NCI-H226 (cell line): ENCODE data around the gene EDDM3A.
"Not testable (repeated sequence)": the region's sequence is repeated elsewhere in the genome, so short reads cannot be mapped to it uniquely, and the experiment has no call there.

Source experiments
- DNase-seq: peaks from one replicate; pipeline ENCODE4 v3.0.0-alpha.2; 2015

Gene EDDM3A

GRCh38 chr14:20733684-20734429 is 11.8 kb upstream of the EDDM3A start:
- DNase-seq, result no peak

- no peak for DNase-seq
Observed at GRCh38 chr14:20734430-20734806, 11.3 kb upstream of the EDDM3A start.

GRCh38 chr14:20738292-20738691 is 7.4 kb upstream of the EDDM3A start:
- not testable (repeated sequence) for DNase-seq

GRCh38 chr14:20742132-20742531 is 3.6 kb upstream of the EDDM3A start:
- no peak for DNase-seq

- DNase-seq, result no peak
Observed at GRCh38 chr14:20743556-20743955, 2.1 kb upstream of the EDDM3A start.

GRCh38 chr14:20746566-20746965 is 879 bp downstream of the EDDM3A start:
- no peak for DNase-seq

- DNase-seq, result no peak
Observed at GRCh38 chr14:20748439-20748838, 2.8 kb downstream of the EDDM3A start.

- no peak for DNase-seq
Observed at GRCh38 chr14:20750194-20750593, 4.5 kb downstream of the EDDM3A start.

- DNase-seq, result no peak
Observed at GRCh38 chr14:20751963-20752562, 6.4 kb downstream of the EDDM3A start.

GRCh38 chr14:20754308-20754707 is 8.6 kb downstream of the EDDM3A start:
- no peak for DNase-seq

GRCh38 chr14:20755037-20755436 is 9.3 kb downstream of the EDDM3A start:
- DNase-seq, result no peak

GRCh38 chr14:20757965-20758364 is 12.3 kb downstream of the EDDM3A start:
- DNase-seq, result no peak

- DNase-seq, result not testable (repeated sequence)
Observed at GRCh38 chr14:20759465-20759864, 13.8 kb downstream of the EDDM3A start.

- DNase-seq, result no peak
Observed at GRCh38 chr14:20760950-20761349, 15.3 kb downstream of the EDDM3A start.

GRCh38 chr14:20768593-20768892 is 22.9 kb downstream of the EDDM3A start:
- no peak for DNase-seq

GRCh38 chr14:20769421-20769820 is 23.7 kb downstream of the EDDM3A start:
- no peak for DNase-seq

- no peak for DNase-seq
Observed at GRCh38 chr14:20772650-20773049, 27.0 kb downstream of the EDDM3A start.

GRCh38 chr14:20774258-20774824 is 28.7 kb downstream of the EDDM3A start:
- no peak for DNase-seq

- DNase-seq, result no peak
Observed at GRCh38 chr14:20775043-20775442, 29.4 kb downstream of the EDDM3A start.

GRCh38 chr14:20775901-20776300 is 30.2 kb downstream of the EDDM3A start:
- no peak for DNase-seq

GRCh38 chr14:20781803-20782202 is 36.1 kb downstream of the EDDM3A start:
- DNase-seq, result no peak

- DNase-seq, result no peak
Observed at GRCh38 chr14:20782280-20782890, 36.7 kb downstream of the EDDM3A start.

- no peak for DNase-seq
Observed at GRCh38 chr14:20787025-20787424, 41.3 kb downstream of the EDDM3A start.

- DNase-seq, result no peak
Observed at GRCh38 chr14:20789230-20789813, 43.6 kb downstream of the EDDM3A start.
